Keratinocyte (primary cell): ENCODE measurements around the gene ROR2.

ENCODE experiments used
- CTCF ChIP-seq, 3 experiments: IDR thresholded peaks in 1 of 3; conservative IDR thresholded peaks in 1 of 3; optimal IDR thresholded peaks in 1 of 3; 2 replicates in 2 of 3; 3 replicates in 1 of 3; pipeline versions ENCODE3 to v1.5.1; 2011; ENCODE audit warnings: low read length in 3 of 3, mild to moderate bottlenecking in 3 of 3, moderate library complexity in 2 of 3, control low read depth in 1 of 3, inconsistent platforms in 1 of 3; ENCODE audit not compliant: insufficient read depth in 2 of 3; ENCODE audit errors: extremely low read depth in 1 of 3
- EZH2 ChIP-seq: IDR thresholded peaks from one replicate; pipeline ENCODE4 v1.6.1; 2012; ENCODE audit warnings: inconsistent platforms, mild to moderate bottlenecking, low read length, moderate library complexity

GRCh38 chr9:91577633-91578061, 372.4 kb downstream of the ROR2 start:
- TF ChIP-seq CTCF (optimal IDR thresholded peaks at IDR 0.05 in 1 of 3, IDR thresholded peaks at IDR 0.05 in 1 of 3, conservative IDR thresholded peaks at IDR 0.05 in 1 of 3; ENCODE audit: extremely low read depth in 1 of 3, insufficient read depth in 2 of 3, low read length in 3 of 3) (no peak), EZH2 (no peak)
